ENCODE data around the gene PASD1.

- TF ChIP-seq TAF1 (IDR thresholded peaks at IDR 0.05; ENCODE audit: low read depth, low read length) (no peak), POLR2A (IDR thresholded peaks at IDR 0.05; ENCODE audit: low read depth, low read length) (no peak), PAX5 (IDR thresholded peaks at IDR 0.05; ENCODE audit: insufficient read depth, low read length, severe bottlenecking) (no peak), POLR2AphosphoS5 (IDR thresholded peaks at IDR 0.05; ENCODE audit: low read depth, low read length) (no peak), POU2F2 (IDR thresholded peaks at IDR 0.05; ENCODE audit: low read depth, low read length) (no peak), SPI1 (IDR thresholded peaks at IDR 0.05; ENCODE audit: low read depth, low read length) (no peak)
Observed at GRCh38 chrX:151699746-151700145, 136.3 kb downstream of the PASD1 start.
